Mesenchymal stem cell (in vitro differentiated cells and primary cell): ENCODE measurements around the gene PTPN14.

ENCODE experiments used
- DNase-seq: peaks from one replicate; pipeline ENCODE4 v3.0.0-alpha.2; 2013
- H2AFZ ChIP-seq: one replicate; pipeline ENCODE4 v1.6.1; 2013; ENCODE audit warnings: low read depth, mild to moderate bottlenecking, control low read depth, inconsistent platforms, low read length, moderate library complexity
- H2AK5ac ChIP-seq: 2 replicates; pipeline ENCODE4 v1.6.1; 2013; ENCODE audit warnings: low read length, moderate library complexity, mild to moderate bottlenecking, inconsistent platforms; ENCODE audit not compliant: severe bottlenecking
- H2BK120ac ChIP-seq: one replicate; pipeline ENCODE4 v1.6.1; 2013; ENCODE audit warnings: low read depth, mild to moderate bottlenecking, inconsistent platforms, low read length, moderate library complexity
- H2BK12ac ChIP-seq, 2 experiments: one replicate each; pipeline ENCODE4 v1.6.1; 2013; ENCODE audit warnings: inconsistent platforms in 2 of 2, low read length in 2 of 2, mild to moderate bottlenecking in 2 of 2, moderate library complexity in 2 of 2, control low read depth in 1 of 2
- H2BK15ac ChIP-seq: one replicate; pipeline ENCODE4 v1.6.1; 2013; ENCODE audit warnings: mild to moderate bottlenecking, low read depth, inconsistent platforms; ENCODE audit not compliant: poor library complexity, severe bottlenecking
- H2BK5ac ChIP-seq: 2 replicates; pipeline ENCODE4 v1.6.1; 2013; ENCODE audit warnings: low read depth, mild to moderate bottlenecking, low read length, control low read depth, inconsistent platforms; ENCODE audit not compliant: poor library complexity, severe bottlenecking
- H3K14ac ChIP-seq, 2 experiments: one replicate each; pipeline ENCODE4 v1.6.1; 2013; ENCODE audit warnings: inconsistent platforms in 2 of 2, low read length in 2 of 2, control low read depth in 1 of 2, mild to moderate bottlenecking in 1 of 2, moderate library complexity in 1 of 2
- H3K18ac ChIP-seq, 2 experiments: one replicate each; pipeline ENCODE4 v1.6.1; 2013; ENCODE audit warnings: inconsistent platforms in 2 of 2, low read length in 2 of 2, control low read depth in 1 of 2, low read depth in 1 of 2, mild to moderate bottlenecking in 1 of 2
- H3K23ac ChIP-seq, 2 experiments: one replicate each; pipeline ENCODE4 v1.6.1; 2013; ENCODE audit warnings: inconsistent platforms in 2 of 2, low read length in 2 of 2, mild to moderate bottlenecking in 2 of 2, moderate library complexity in 2 of 2, control low read depth in 1 of 2
- H3K27ac ChIP-seq: 2 replicates; pipeline ENCODE4 v1.5.1; 2013; ENCODE audit warnings: mild to moderate bottlenecking, moderate library complexity, low read length, control low read depth, inconsistent platforms; ENCODE audit not compliant: poor library complexity, severe bottlenecking
- H3K27me3 ChIP-seq, 2 experiments: 2 replicates each; pipeline versions ENCODE4 v1.6.1 to v1.7.0; 2013; ENCODE audit warnings: low read length in 2 of 2, mild to moderate bottlenecking in 2 of 2, moderate library complexity in 2 of 2, control low read depth in 1 of 2, inconsistent platforms in 1 of 2; ENCODE audit not compliant: control insufficient read depth in 1 of 2, insufficient read depth in 1 of 2
- H3K36me3 ChIP-seq, 2 experiments: 2 replicates each; pipeline versions ENCODE4 v1.6.1 to v1.7.0; 2013; ENCODE audit warnings: low read length in 2 of 2, control low read depth in 1 of 2, inconsistent platforms in 1 of 2, low read depth in 1 of 2, mild to moderate bottlenecking in 1 of 2; ENCODE audit not compliant: insufficient read depth in 2 of 2, control insufficient read depth in 1 of 2
- H3K4ac ChIP-seq, 2 experiments: one replicate each; pipeline ENCODE4 v1.6.1; 2013; ENCODE audit warnings: inconsistent platforms in 2 of 2, low read length in 2 of 2, mild to moderate bottlenecking in 2 of 2, moderate library complexity in 2 of 2, control low read depth in 1 of 2, low read depth in 1 of 2
- H3K4me1 ChIP-seq: 2 replicates; pipeline ENCODE4 v1.6.1; 2013; ENCODE audit warnings: low read depth, low read length, control low read depth; ENCODE audit not compliant: control insufficient read depth, insufficient read depth
- H3K4me2 ChIP-seq: 2 replicates; pipeline ENCODE4 v1.6.1; 2013; ENCODE audit warnings: low read length, mild to moderate bottlenecking, inconsistent platforms; ENCODE audit not compliant: poor library complexity, severe bottlenecking
- H3K4me3 ChIP-seq, 2 experiments: 2 replicates each; pipeline versions ENCODE4 v1.5.1 to v1.7.0; 2013; ENCODE audit warnings: low read length in 2 of 2, mild to moderate bottlenecking in 2 of 2, control low read depth in 1 of 2, low read depth in 1 of 2; ENCODE audit not compliant: insufficient read depth in 1 of 2
- H3K79me1 ChIP-seq: replicated peaks from 2 replicates; pipeline ENCODE4 v1.6.1; 2013; ENCODE audit warnings: mild to moderate bottlenecking, control low read depth, low read length, inconsistent platforms; ENCODE audit not compliant: poor library complexity, severe bottlenecking
- H3K9ac ChIP-seq: 2 replicates; pipeline ENCODE4 v1.7.0; 2013; ENCODE audit warnings: mild to moderate bottlenecking, low read length, moderate library complexity
- H3K9me3 ChIP-seq: 2 replicates; pipeline ENCODE4 v1.7.0; 2013; ENCODE audit warnings: mild to moderate bottlenecking, low read length; ENCODE audit not compliant: control insufficient read depth
- H4K8ac ChIP-seq: one replicate; pipeline ENCODE4 v1.6.1; 2013; ENCODE audit warnings: inconsistent platforms, mild to moderate bottlenecking, low read length, moderate library complexity
- H4K91ac ChIP-seq: one replicate; pipeline ENCODE4 v1.6.1; 2013; ENCODE audit warnings: mild to moderate bottlenecking, low read length, inconsistent platforms
- WGBS: methylation state at CpG from one replicate; pipeline ENCODE4 v1.1.7; 2013; ENCODE audit warnings: mixed read lengths; 5-methylcytosine and 5-hydroxymethylcytosine counted together

Gene PTPN14

GRCh38 chr1:214338212-214338611, 213.2 kb downstream of the PTPN14 start:
- Histone ChIP-seq H2BK15ac (no peak overlapping the region), H3K4me3 (no peak overlapping the region), H3K27me3 (no peaks in the 10 kb centered on the region), H3K18ac (no peak overlapping the region), H3K9ac (peak overlapping the region; percentile 82), H3K14ac (no peak overlapping the region), H3K23ac (no peak overlapping the region), H3K4ac (no peak overlapping the region), H3K27ac (peak overlapping the region; percentile 62), H2BK12ac (no peak overlapping the region), H2BK5ac (no peak overlapping the region), H3K79me1 (peaks cover 11% of the 10 kb centered on the region), H4K91ac (no peak overlapping the region), H3K4me2 (no peak overlapping the region), H2AFZ (no peak overlapping the region), H4K8ac (no peak overlapping the region), H3K4me1 (peaks cover 16% of the 10 kb centered on the region), H2AK5ac (no peak overlapping the region), H3K36me3 (peaks cover 14 to 22% of the 10 kb centered on the region in 2 experiments), H3K9me3 (no peaks in the 10 kb centered on the region), H2BK120ac (no peak overlapping the region)
- peak; percentile 58 for DNase-seq
- 72% methylated on average over 4 of the region's 4 CpGs for WGBS

DNA sequence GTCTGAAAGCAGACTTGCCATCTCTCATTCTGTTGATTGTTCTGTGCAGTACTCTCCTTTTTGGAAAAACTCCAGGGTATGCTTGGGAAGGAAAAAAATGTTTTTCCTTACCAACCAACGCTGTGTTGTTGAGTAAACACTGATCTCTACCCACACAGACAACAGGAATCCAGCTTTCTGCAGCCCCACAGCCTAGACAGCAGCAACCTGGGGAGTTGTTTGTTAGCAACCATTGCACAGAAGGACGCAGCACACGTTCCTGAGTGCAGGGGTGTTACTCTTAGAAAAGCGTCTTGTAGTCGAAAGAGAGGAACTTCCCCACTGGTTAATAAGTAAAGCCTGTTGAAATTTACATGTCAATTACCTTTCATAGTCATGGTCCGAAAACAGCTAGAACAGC, 213.9 kb downstream of the PTPN14 start:
- Histone ChIP-seq H3K4ac (no peak overlapping the region), H2AFZ (no peak overlapping the region)

DNA sequence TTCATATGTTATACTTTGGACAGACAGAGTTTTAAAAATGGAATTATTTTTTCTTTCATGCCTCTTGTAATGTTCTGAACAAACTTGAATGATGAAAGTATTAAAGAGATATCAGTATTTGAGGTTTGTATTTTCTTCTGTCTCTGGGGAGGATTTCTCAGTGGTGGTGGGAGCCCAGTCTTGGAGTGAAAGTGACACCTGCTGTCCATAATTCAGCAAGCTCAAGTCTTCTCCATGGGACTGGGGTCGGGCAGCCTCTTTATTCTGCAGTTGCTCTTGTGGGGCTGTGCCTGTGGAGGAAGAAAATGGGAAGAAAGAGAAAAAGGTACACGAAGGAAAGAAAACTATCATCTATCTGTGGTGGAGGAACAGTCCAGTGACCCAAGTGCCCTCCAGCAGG, 214.4 kb downstream of the PTPN14 start:
- Histone ChIP-seq H2AFZ (no peak overlapping the region), H3K4me2 (no peak overlapping the region), H2BK120ac (no peak overlapping the region), H3K27ac (peak overlapping the region; percentile 41), H2BK15ac (no peak overlapping the region), H2BK12ac (no peak overlapping the region), H2AK5ac (no peak overlapping the region), H3K14ac (no peak overlapping the region), H4K91ac (no peak overlapping the region), H3K9ac (peak overlapping the region; percentile 82), H3K9me3 (no peaks in the 10 kb centered on the region), H3K4me1 (peaks cover 20% of the 10 kb centered on the region), H3K27me3 (no peaks in the 10 kb centered on the region), H3K23ac (no peak overlapping the region), H3K4ac (no peak overlapping the region), H3K36me3 (peaks cover 14 to 17% of the 10 kb centered on the region in 2 experiments), H3K4me3 (no peak overlapping the region), H3K79me1 (peaks cover 10% of the 10 kb centered on the region), H4K8ac (no peak overlapping the region), H3K18ac (no peak overlapping the region), H2BK5ac (no peak overlapping the region)
- no peak for DNase-seq
- whole genome bisulfite sequencing = 88% methylated on average over 2 of the region's 2 CpGs

More for the DNA sequence above, 213.9 kb downstream of the PTPN14 start:
- Histone ChIP-seq H3K27me3 (no peaks in the 10 kb centered on the region), H3K4me3 (no peak overlapping the region), H2AK5ac (no peak overlapping the region), H2BK5ac (no peak overlapping the region), H3K36me3 (peaks cover 14 to 15% of the 10 kb centered on the region in 2 experiments), H4K91ac (no peak overlapping the region), H2BK120ac (no peak overlapping the region), H3K14ac (no peak overlapping the region), H3K23ac (no peak overlapping the region), H3K9me3 (no peaks in the 10 kb centered on the region), H3K4me2 (no peak overlapping the region), H2BK12ac (no peak overlapping the region), H3K27ac (peak overlapping the region; percentile 41), H3K9ac (peak overlapping the region; percentile 82), H3K18ac (no peak overlapping the region), H2BK15ac (no peak overlapping the region), H4K8ac (no peak overlapping the region), H3K79me1 (peaks cover 11% of the 10 kb centered on the region), H3K4me1 (peaks cover 20% of the 10 kb centered on the region)
- DNase-seq = peak; percentile 92
- WGBS = 75% methylated on average over 6 of the region's 6 CpGs

DNA sequence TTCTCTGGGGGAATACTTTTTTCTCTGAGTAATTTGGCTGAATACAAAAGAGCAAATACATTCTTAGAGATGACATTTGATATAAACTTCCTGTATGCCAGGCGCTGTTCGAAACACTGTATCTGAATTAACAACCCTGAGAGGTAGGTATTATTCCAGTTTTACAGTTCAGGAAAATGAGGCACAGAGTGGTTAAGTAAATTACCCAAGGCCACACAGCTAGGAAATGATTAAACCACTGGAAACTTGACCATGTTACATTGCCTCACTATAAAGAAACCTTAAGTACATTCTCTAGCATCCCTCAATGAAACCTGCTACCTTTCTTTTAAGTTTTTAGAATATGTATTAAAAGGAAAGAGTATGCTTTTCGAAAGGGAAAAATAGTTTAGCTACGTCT, 215.8 kb downstream of the PTPN14 start:
- Histone ChIP-seq H3K4me1 (peaks cover 19% of the 10 kb centered on the region), H2AFZ (no peak overlapping the region), H3K4me2 (no peak overlapping the region), H2BK12ac (no peak overlapping the region), H3K14ac (no peak overlapping the region), H3K18ac (no peak overlapping the region), H2BK15ac (no peak overlapping the region), H3K4ac (no peak overlapping the region), H3K79me1 (peaks cover 4% of the 10 kb centered on the region), H3K9me3 (no peaks in the 10 kb centered on the region), H3K27me3 (no peaks in the 10 kb centered on the region), H4K8ac (no peak overlapping the region), H3K23ac (no peak overlapping the region), H3K27ac (no peak overlapping the region), H3K36me3 (peaks cover 10 to 14% of the 10 kb centered on the region in 2 experiments), H2AK5ac (no peak overlapping the region), H3K9ac (no peak overlapping the region), H4K91ac (no peak overlapping the region), H2BK5ac (no peak overlapping the region), H3K4me3 (no peak overlapping the region), H2BK120ac (no peak overlapping the region)
- 100% methylated on average over 4 of the region's 4 CpGs for WGBS
- no peak for DNase-seq
